ENCODE results near the gene CAND1. TPM values are rescaled to one million over a fixed set of nuclear protein-coding genes. Genes with fewer than 3 reads are reported as not detected.

Gene CAND1
- total RNA-seq, 1 experiment from 2014 or later, result 230 TPM

DNA sequence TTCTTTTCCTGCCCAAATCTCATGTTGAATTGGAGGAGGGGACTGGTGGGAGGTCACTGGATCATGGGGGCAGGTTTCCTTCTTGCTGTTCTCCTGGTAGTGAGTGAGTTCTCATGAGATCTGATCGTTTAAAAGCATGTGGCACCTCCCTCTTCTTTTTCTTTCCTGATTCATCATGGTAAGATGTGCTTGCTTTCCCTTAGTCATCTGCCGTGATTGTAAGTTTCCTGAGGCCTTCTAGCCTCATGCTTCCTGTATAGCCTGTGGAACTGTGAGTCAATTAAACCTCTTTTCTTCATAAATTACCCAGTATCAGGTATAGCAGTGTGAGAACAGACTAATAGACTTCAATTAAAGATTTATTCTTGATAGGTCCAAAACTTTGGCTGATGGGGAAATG, 83.5 kb downstream of the CAND1 start:
- no peak overlapping the region for H3K9ac ChIP-seq (ENCODE audit: extremely low read depth, insufficient read length, low read length)
- no peak overlapping the region for H3K14ac ChIP-seq (ENCODE audit: insufficient read depth, low read length)
- no peak overlapping the region for H3K4ac ChIP-seq (ENCODE audit: low read depth, low read length)
- Mint-ChIP-seq H3K27me3 (ENCODE audit: low read depth) (no peaks in the 10 kb centered on the region), H3K4me3 (no peak overlapping the region), H3K36me3 (ENCODE audit: insufficient read depth in 1 of 3, low read depth in 3 of 3) (no peaks in the 10 kb centered on the region), H3K9me3 (no peaks in the 10 kb centered on the region), H3K27ac (no peak overlapping the region), H3K4me1 (peaks cover 6 to 13% of the 10 kb centered on the region in 2 experiments; a peak in 3 of 4 replicates)
- no peak overlapping the region for H2BK12ac ChIP-seq (ENCODE audit: insufficient read length, low read depth, low read length)
- no peak overlapping the region for H2AFZ ChIP-seq (ENCODE audit: low read length)
- no peak overlapping the region for H4K5ac ChIP-seq (ENCODE audit: insufficient read length, low read depth, low read length)
- H4K8ac ChIP-seq (replicated peaks; ENCODE audit: insufficient read length, low read depth, low read length), result no peak overlapping the region
- H3K23me2 ChIP-seq (ENCODE audit: insufficient read length, low read depth, low read length, poor library complexity, severe bottlenecking), result no peaks in the 10 kb centered on the region
- no peak overlapping the region for H3K23ac ChIP-seq (ENCODE audit: insufficient read length, low read depth, low read length)
- TF ChIP-seq, protein P1, sequence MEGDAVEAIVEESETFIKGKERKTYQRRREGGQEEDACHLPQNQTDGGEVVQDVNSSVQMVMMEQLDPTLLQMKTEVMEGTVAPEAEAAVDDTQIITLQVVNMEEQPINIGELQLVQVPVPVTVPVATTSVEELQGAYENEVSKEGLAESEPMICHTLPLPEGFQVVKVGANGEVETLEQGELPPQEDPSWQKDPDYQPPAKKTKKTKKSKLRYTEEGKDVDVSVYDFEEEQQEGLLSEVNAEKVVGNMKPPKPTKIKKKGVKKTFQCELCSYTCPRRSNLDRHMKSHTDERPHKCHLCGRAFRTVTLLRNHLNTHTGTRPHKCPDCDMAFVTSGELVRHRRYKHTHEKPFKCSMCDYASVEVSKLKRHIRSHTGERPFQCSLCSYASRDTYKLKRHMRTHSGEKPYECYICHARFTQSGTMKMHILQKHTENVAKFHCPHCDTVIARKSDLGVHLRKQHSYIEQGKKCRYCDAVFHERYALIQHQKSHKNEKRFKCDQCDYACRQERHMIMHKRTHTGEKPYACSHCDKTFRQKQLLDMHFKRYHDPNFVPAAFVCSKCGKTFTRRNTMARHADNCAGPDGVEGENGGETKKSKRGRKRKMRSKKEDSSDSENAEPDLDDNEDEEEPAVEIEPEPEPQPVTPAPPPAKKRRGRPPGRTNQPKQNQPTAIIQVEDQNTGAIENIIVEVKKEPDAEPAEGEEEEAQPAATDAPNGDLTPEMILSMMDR (conservative IDR thresholded peaks at IDR 0.05), result no peak
- no peaks in the 10 kb centered on the region for H3K79me1 ChIP-seq (ENCODE audit: insufficient read depth, low read depth, low read length, poor library complexity, severe bottlenecking)
- H3K27ac ChIP-seq (ENCODE audit: insufficient read length, low read depth, low read length), result no peak overlapping the region
- H3K79me2 ChIP-seq (ENCODE audit: insufficient read depth, low read length), result no peaks in the 10 kb centered on the region
- no peaks in the 10 kb centered on the region for H4K20me1 ChIP-seq (ENCODE audit: control insufficient read depth, insufficient read depth, insufficient read length)
- H3K4me2 ChIP-seq (ENCODE audit: insufficient read depth, insufficient read length, low read length), result no peak overlapping the region
- H2AK5ac ChIP-seq (ENCODE audit: insufficient read length, low read length), result no peak overlapping the region
- H2BK20ac ChIP-seq (ENCODE audit: low read depth, low read length, poor library complexity, severe bottlenecking), result no peak overlapping the region
- H2BK120ac ChIP-seq (ENCODE audit: low read depth, low read length, poor library complexity, severe bottlenecking), result no peak overlapping the region
- H3K56ac ChIP-seq (ENCODE audit: insufficient read length, low read depth, low read length), result no peak overlapping the region
- no peak overlapping the region for H3T11ph ChIP-seq (ENCODE audit: low read length)
- no peak overlapping the region for H3K18ac ChIP-seq (ENCODE audit: insufficient read length, low read depth, low read length)
- H3K27me3 ChIP-seq (ENCODE audit: insufficient read depth, low read length), result no peaks in the 10 kb centered on the region
- H2BK5ac ChIP-seq (ENCODE audit: insufficient read length, low read length), result no peak overlapping the region
- no CpG with 5 or more reads among the region's 2 CpGs for WGBS (ENCODE audit: extremely low coverage, insufficient read length, low lambda C conversion rate)
- H3K4me1 ChIP-seq (ENCODE audit: insufficient read depth, low read length), result no peaks in the 10 kb centered on the region
- DNase-seq, result no peak
- no peak overlapping the region for H4K91ac ChIP-seq (ENCODE audit: insufficient read length, low read depth, low read length)
- H2BK15ac ChIP-seq (ENCODE audit: low read depth, low read length), result no peak overlapping the region
- H3K9me3 ChIP-seq (ENCODE audit: control insufficient read depth, low read depth, low read length), result no peaks in the 10 kb centered on the region

Measured in H9 (cell line).